Karpas-422 (cell line): ENCODE data around the gene TIMP4. TPM values are rescaled to one million over a fixed set of nuclear protein-coding genes. Genes with fewer than 3 reads are reported as not detected.

ENCODE experiments used
- DNase-seq: peaks from one replicate; pipeline ENCODE4 v3.0.0-alpha.2; 2015
- H2AFZ ChIP-seq: fragments of 200-600 bp; sonication (generic); 2 replicates; pipeline ENCODE4 v1.6.1; 2014; ENCODE audit warnings: antibody characterized with exemption, low read length, mixed read lengths
- H3K27ac ChIP-seq: fragments of 200-600 bp; sonication (generic); 2 replicates; pipeline ENCODE4 v1.5.1; 2014; ENCODE audit warnings: mild to moderate bottlenecking, low read length, moderate library complexity
- H3K27me3 ChIP-seq: fragments of 200-600 bp; sonication (generic); 2 replicates; pipeline ENCODE4 v1.6.1; 2014; ENCODE audit warnings: low read length, mixed read lengths
- H3K36me3 ChIP-seq: fragments of 200-600 bp; sonication (generic); 2 replicates; pipeline ENCODE4 v1.6.1; 2014; ENCODE audit warnings: low read length, mixed read lengths; ENCODE audit not compliant: insufficient read depth
- H3K4me1 ChIP-seq: fragments of 200-600 bp; sonication (generic); 2 replicates; pipeline ENCODE4 v1.6.1; 2014; ENCODE audit warnings: mild to moderate bottlenecking, low read length, mixed read lengths
- H3K4me2 ChIP-seq: fragments of 200-600 bp; sonication (generic); 2 replicates; pipeline ENCODE4 v1.6.1; 2014; ENCODE audit warnings: low read length, low read depth, mild to moderate bottlenecking; ENCODE audit not compliant: poor library complexity, severe bottlenecking
- H3K4me3 ChIP-seq: fragments of 200-600 bp; sonication (generic); 2 replicates; pipeline ENCODE4 v1.5.1; 2014; ENCODE audit warnings: mild to moderate bottlenecking, antibody characterized with exemption, low read length, mixed read lengths
- H3K79me2 ChIP-seq: fragments of 200-600 bp; sonication (generic); 2 replicates; pipeline ENCODE4 v1.6.1; 2014; ENCODE audit warnings: mild to moderate bottlenecking, low read length, mixed read lengths
- H3K9ac ChIP-seq: fragments of 200-600 bp; sonication (generic); 2 replicates; pipeline ENCODE4 v1.6.0; 2014; ENCODE audit warnings: low read length
- H3K9me2 ChIP-seq: fragments of 200-600 bp; sonication (generic), shearing (Covaris generic); replicated peaks from 2 replicates; pipeline ENCODE4 v1.6.0; 2014; ENCODE audit warnings: mild to moderate bottlenecking, low read length, moderate library complexity; ENCODE audit not compliant: insufficient read depth
- H3K9me3 ChIP-seq: fragments of 300-700, 200-600 bp; sonication (generic); 2 replicates; pipeline ENCODE4 v1.6.1; 2014; ENCODE audit warnings: low read length, mixed read lengths
- H4K20me1 ChIP-seq: fragments of 200-600 bp; sonication (generic); 2 replicates; pipeline ENCODE4 v1.6.1; 2014; ENCODE audit warnings: mild to moderate bottlenecking, antibody characterized with exemption, low read length, low read depth; ENCODE audit not compliant: insufficient read depth
- total RNA-seq: library from RNA; depleted of rRNA; stranded (reverse); fragments of >200 nt; shearing (Covaris generic); gene quantifications from 2 replicates; pipeline ENCODE4 v1.2.3, GENCODE V29; 2014; ENCODE audit warnings: low replicate concordance

TIMP4 gene
- total RNA-seq, 1 experiment from 2014 or later = not detected

DNA sequence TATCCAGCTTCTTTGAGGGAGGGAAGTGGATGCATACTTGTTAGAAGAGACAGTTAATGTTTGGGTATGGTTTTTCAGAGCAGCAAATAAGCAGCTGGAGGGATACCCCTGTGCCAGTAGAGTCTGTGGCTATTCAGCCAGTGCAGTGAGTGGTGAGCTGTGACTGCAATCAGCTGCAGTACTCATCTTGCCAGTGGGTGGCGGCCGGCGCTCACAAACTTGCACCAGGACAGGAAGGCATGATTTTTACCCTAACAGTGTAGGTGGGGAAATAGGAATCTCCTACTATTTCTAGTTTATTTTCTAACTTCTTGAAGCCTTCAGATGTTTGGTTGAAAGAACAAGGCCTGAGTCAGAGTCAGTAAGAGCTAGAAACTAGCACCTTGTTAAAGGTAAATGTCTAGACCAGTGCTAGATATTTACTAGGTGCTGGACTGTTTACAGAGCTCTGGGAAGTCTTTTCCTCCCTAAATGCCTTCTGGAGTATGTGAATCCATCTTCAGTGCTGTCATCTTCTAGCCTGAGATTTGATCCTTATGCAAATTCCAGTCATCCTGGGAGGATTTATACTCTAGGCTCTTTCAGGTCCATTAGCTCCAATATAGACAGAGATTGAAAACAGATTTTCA, 23.6 kb downstream of the TIMP4 start:
- no peak overlapping the region for H2AFZ ChIP-seq
- H3K9ac ChIP-seq = no peak overlapping the region
- no peaks in the 10 kb centered on the region for H3K9me3 ChIP-seq
- DNase-seq = peak; percentile 77
- no peaks in the 10 kb centered on the region for H3K9me2 ChIP-seq
- no peak overlapping the region for H3K27ac ChIP-seq
- no peaks in the 10 kb centered on the region for H3K79me2 ChIP-seq
- no peak overlapping the region for H3K4me3 ChIP-seq
- no peaks in the 10 kb centered on the region for H3K27me3 ChIP-seq
- H3K4me2 ChIP-seq = no peak overlapping the region
- H4K20me1 ChIP-seq = no peaks in the 10 kb centered on the region
- no peaks in the 10 kb centered on the region for H3K4me1 ChIP-seq
- H3K36me3 ChIP-seq = no peaks in the 10 kb centered on the region

DNA sequence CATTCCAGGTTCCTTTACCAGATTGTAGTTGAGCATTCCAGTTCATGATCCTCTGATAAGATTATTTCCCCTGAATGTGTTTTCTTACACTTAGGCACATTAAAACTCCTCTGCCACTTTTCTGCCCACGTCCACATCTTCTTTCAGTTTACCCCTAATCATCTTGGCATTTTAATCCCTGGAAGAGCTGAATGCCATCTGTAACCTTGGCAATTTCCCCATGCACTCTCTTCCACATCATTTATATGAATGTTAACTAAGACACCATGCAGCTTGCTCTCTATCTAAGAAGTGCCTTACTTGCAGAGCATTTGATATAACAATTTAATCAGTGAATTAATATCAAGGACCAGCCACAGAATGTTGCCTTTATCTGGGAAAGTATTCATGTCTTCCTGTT, 25.8 kb downstream of the TIMP4 start:
- Histone ChIP-seq H3K4me2 (no peak overlapping the region), H2AFZ (no peak overlapping the region), H3K27ac (no peak overlapping the region), H3K9me3 (no peaks in the 10 kb centered on the region), H3K79me2 (no peaks in the 10 kb centered on the region), H4K20me1 (no peaks in the 10 kb centered on the region), H3K27me3 (no peaks in the 10 kb centered on the region), H3K4me1 (no peaks in the 10 kb centered on the region), H3K4me3 (no peak overlapping the region), H3K36me3 (no peaks in the 10 kb centered on the region), H3K9ac (no peak overlapping the region), H3K9me2 (no peaks in the 10 kb centered on the region)
- no peak for DNase-seq

GRCh38 chr3:12131351-12132090, 27.2 kb downstream of the TIMP4 start:
- Histone ChIP-seq H3K79me2 (no peaks in the 10 kb centered on the region), H3K27ac (no peak overlapping the region), H3K27me3 (no peaks in the 10 kb centered on the region), H3K36me3 (no peaks in the 10 kb centered on the region), H3K9me3 (no peaks in the 10 kb centered on the region), H4K20me1 (no peaks in the 10 kb centered on the region), H3K4me1 (no peaks in the 10 kb centered on the region), H3K9me2 (no peaks in the 10 kb centered on the region), H3K4me3 (no peak overlapping the region), H3K9ac (no peak overlapping the region), H3K4me2 (no peak overlapping the region), H2AFZ (no peak overlapping the region)
- no peak for DNase-seq

DNA sequence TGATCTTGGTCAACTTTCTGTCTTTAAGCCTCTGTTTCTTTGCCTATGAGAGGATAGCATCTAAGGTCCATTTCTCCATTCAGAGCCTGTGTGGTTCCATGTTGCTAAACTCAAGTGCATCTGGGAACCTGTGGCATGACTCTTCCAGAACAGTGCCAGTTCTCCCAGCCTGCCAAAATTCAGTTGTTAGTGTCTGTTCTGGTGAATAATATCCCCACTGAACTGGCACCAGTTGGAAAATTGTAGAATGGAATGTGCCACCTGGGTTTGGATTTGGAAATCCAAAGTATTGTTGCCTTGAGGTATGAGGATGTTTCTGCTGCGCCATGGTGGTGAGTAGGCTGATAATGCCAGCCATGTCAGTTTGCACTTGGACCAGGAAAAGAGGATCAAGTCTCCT, 31.3 kb downstream of the TIMP4 start:
- Histone ChIP-seq H3K4me3 (no peak overlapping the region), H3K27ac (no peak overlapping the region), H3K4me2 (no peak overlapping the region), H3K36me3 (no peaks in the 10 kb centered on the region), H3K79me2 (no peaks in the 10 kb centered on the region), H3K27me3 (no peaks in the 10 kb centered on the region), H3K9me3 (no peaks in the 10 kb centered on the region), H2AFZ (no peak overlapping the region), H4K20me1 (no peaks in the 10 kb centered on the region), H3K9ac (no peak overlapping the region), H3K9me2 (no peaks in the 10 kb centered on the region), H3K4me1 (no peaks in the 10 kb centered on the region)
- DNase-seq = no peak

DNA sequence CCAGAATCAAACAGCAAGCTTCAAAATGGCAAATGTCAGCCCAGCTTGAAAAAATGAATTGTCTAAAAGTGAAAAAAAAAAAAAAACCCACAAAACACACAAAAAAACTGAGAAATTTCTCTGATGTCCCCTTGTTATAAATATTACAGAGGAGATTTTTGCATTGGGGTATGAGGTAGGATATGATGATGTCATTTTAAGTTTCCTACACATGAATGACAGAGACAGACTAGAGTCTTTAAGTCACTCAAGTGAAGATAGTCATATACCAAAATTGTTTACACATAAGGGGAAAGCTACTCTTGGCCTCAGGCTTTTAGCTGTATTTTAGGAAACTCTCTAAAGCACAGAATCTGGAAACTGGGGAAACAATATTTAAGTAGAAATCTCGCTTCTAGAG, 32.9 kb downstream of the TIMP4 start:
- H3K79me2 ChIP-seq = no peaks in the 10 kb centered on the region
- no peak overlapping the region for H3K4me3 ChIP-seq
- no peak overlapping the region for H3K9ac ChIP-seq
- H3K4me1 ChIP-seq = no peaks in the 10 kb centered on the region
- no peak for DNase-seq
- H3K4me2 ChIP-seq = no peak overlapping the region
- no peaks in the 10 kb centered on the region for H4K20me1 ChIP-seq
- H3K27ac ChIP-seq = no peak overlapping the region
- no peak overlapping the region for H2AFZ ChIP-seq
- H3K27me3 ChIP-seq = no peaks in the 10 kb centered on the region
- H3K9me2 ChIP-seq = no peaks in the 10 kb centered on the region
- no peaks in the 10 kb centered on the region for H3K36me3 ChIP-seq
- no peaks in the 10 kb centered on the region for H3K9me3 ChIP-seq

- Histone ChIP-seq H4K20me1 (no peaks in the 10 kb centered on the region), H3K27ac (no peak overlapping the region), H3K27me3 (no peaks in the 10 kb centered on the region), H3K9me3 (no peaks in the 10 kb centered on the region), H3K9me2 (no peaks in the 10 kb centered on the region), H3K4me2 (no peak overlapping the region), H2AFZ (no peak overlapping the region), H3K4me1 (no peaks in the 10 kb centered on the region), H3K9ac (no peak overlapping the region), H3K36me3 (no peaks in the 10 kb centered on the region), H3K79me2 (no peaks in the 10 kb centered on the region), H3K4me3 (no peak overlapping the region)
- DNase-seq = no peak
These were observed 37.2 kb downstream of the TIMP4 start for GRCh38 chr3:12121466-12121865.

- Histone ChIP-seq H3K9me3 (no peaks in the 10 kb centered on the region), H3K4me3 (no peak overlapping the region), H3K27me3 (no peaks in the 10 kb centered on the region), H3K79me2 (no peaks in the 10 kb centered on the region), H3K27ac (no peak overlapping the region), H3K36me3 (no peaks in the 10 kb centered on the region), H3K4me2 (no peak overlapping the region), H4K20me1 (no peaks in the 10 kb centered on the region), H3K9ac (no peak overlapping the region), H3K4me1 (no peaks in the 10 kb centered on the region), H3K9me2 (no peaks in the 10 kb centered on the region), H2AFZ (no peak overlapping the region)
- DNase-seq = no peak
These were observed 38.2 kb downstream of the TIMP4 start for GRCh38 chr3:12120374-12121140.

GRCh38 chr3:12117473-12117872, 41.2 kb downstream of the TIMP4 start:
- DNase-seq = no peak
- Histone ChIP-seq H3K4me1 (no peaks in the 10 kb centered on the region), H2AFZ (no peak overlapping the region), H3K9me2 (no peaks in the 10 kb centered on the region), H3K27ac (no peak overlapping the region), H3K36me3 (no peaks in the 10 kb centered on the region), H3K27me3 (no peaks in the 10 kb centered on the region), H3K9me3 (no peaks in the 10 kb centered on the region), H3K4me3 (no peak overlapping the region), H4K20me1 (no peaks in the 10 kb centered on the region), H3K4me2 (no peak overlapping the region), H3K79me2 (no peaks in the 10 kb centered on the region), H3K9ac (no peak overlapping the region)
